HepG2 (cell line): ENCODE results near the gene SALL4. TPM values are rescaled to one million over a fixed set of nuclear protein-coding genes. Genes with fewer than 3 reads are reported as not detected.

ENCODE experiments used
- ARNT2 ChIP-seq: sonication (generic); formaldehyde crosslinking; IDR thresholded peaks from 2 replicates; pipeline ENCODE4 v1.8.0; 2022; ENCODE audit warnings: mild to moderate bottlenecking, low read depth, missing genetic modification reagents, moderate library complexity
- FOSL1 ChIP-seq: sonication (generic); formaldehyde crosslinking; IDR thresholded peaks from 2 replicates; pipeline ENCODE4 v1.9.0; 2021; ENCODE audit warnings: missing genetic modification reagents, borderline replicate concordance
- FOXA3 ChIP-seq: IDR thresholded peaks from 2 replicates; pipeline ENCODE4 v1.6.1; 2016; ENCODE audit warnings: missing genetic modification reagents, missing compliant biosample characterization
- FOXC1 ChIP-seq: sonication (generic); formaldehyde crosslinking; IDR thresholded peaks from 2 replicates; pipeline ENCODE4 v1.8.0; 2022; ENCODE audit warnings: mild to moderate bottlenecking, missing genetic modification reagents, borderline replicate concordance
- HNRNPK ChIP-seq: fragments of 200-400 bp; formaldehyde crosslinking; IDR thresholded peaks from 2 replicates; pipeline ENCODE4 v1.6.1; 2018; ENCODE audit warnings: low read length, low read depth, moderate library complexity, mild to moderate bottlenecking; ENCODE audit not compliant: poor library complexity, severe bottlenecking
- MXI1 ChIP-seq: IDR thresholded peaks from 3 replicates; pipeline ENCODE4 v1.6.1; 2012; ENCODE audit warnings: low read depth, low read length, inconsistent platforms, borderline replicate concordance
- NKX3-1 ChIP-seq: sonication (generic); formaldehyde crosslinking; IDR thresholded peaks from 2 replicates; pipeline ENCODE4 v1.5.0; 2020; ENCODE audit warnings: missing genetic modification reagents
- PHF8 ChIP-seq: sonication (generic); formaldehyde crosslinking; IDR thresholded peaks from 2 replicates; pipeline ENCODE4 v1.5.0; 2020; ENCODE audit warnings: missing genetic modification reagents
- POGK ChIP-seq: sonication (generic); formaldehyde crosslinking; conservative IDR thresholded peaks from 2 replicates; pipeline ENCODE4 v1.8.0; 2022; ENCODE audit warnings: mild to moderate bottlenecking, moderate library complexity, missing genetic modification reagents
- RFXANK ChIP-seq: IDR thresholded peaks from 2 replicates; pipeline ENCODE4 v1.6.1; 2016
- RNF2 ChIP-seq: fragments of 450-650 bp; conservative IDR thresholded peaks from 2 replicates; pipeline ENCODE4 v1.6.1; 2016; ENCODE audit warnings: low read depth
- SMC3 ChIP-seq: IDR thresholded peaks from 2 replicates; pipeline ENCODE4 v1.6.1; 2011; ENCODE audit warnings: low read length, improper control_type of control experiment
- TCF7L2 ChIP-seq: IDR thresholded peaks from 2 replicates; pipeline ENCODE4 v1.6.1; 2011; ENCODE audit warnings: mild to moderate bottlenecking, low read depth, low read length, moderate library complexity
- ZBTB33 ChIP-seq: sonication (generic); formaldehyde crosslinking; IDR thresholded peaks from 2 replicates; pipeline ENCODE4 v1.4.0; 2020; ENCODE audit warnings: missing genetic modification reagents
- ZBTB44 ChIP-seq: sonication (generic); formaldehyde crosslinking; IDR thresholded peaks from 2 replicates; pipeline ENCODE4 v1.4.0; 2020; ENCODE audit warnings: missing genetic modification reagents
- ZNF350 ChIP-seq: sonication (generic); formaldehyde crosslinking; IDR thresholded peaks from 2 replicates; pipeline ENCODE4 v1.4.0; 2020; ENCODE audit warnings: mild to moderate bottlenecking, low read depth, missing genetic modification reagents, borderline replicate concordance
- ZNF800 ChIP-seq: sonication (generic); formaldehyde crosslinking; IDR thresholded peaks from 2 replicates; pipeline ENCODE4 v1.4.0; 2020; ENCODE audit warnings: missing genetic modification reagents
- ZSCAN25 ChIP-seq: sonication (generic); formaldehyde crosslinking; IDR thresholded peaks from 2 replicates; pipeline ENCODE4 v1.8.0; 2022; ENCODE audit warnings: mild to moderate bottlenecking, missing genetic modification reagents
- ZUFSP ChIP-seq: sonication (generic); formaldehyde crosslinking; IDR thresholded peaks from 2 replicates; pipeline ENCODE4 v1.9.0; 2021; ENCODE audit warnings: missing genetic modification reagents, mild to moderate bottlenecking, borderline replicate concordance
- polyA plus RNA-seq, 8 experiments: library from polyadenylated mRNA; depleted of rRNA in 3 of 8; stranded (reverse) in 7 of 8; unstranded in 1 of 8; fragments of >200 nt; fragmentation: Illumina TruSeq in 4 of 8; extraction: Trizol in 4 of 8; gene quantifications; 2 replicates each; pipeline versions ENCODE4 v1.2.1 to v1.2.3, GENCODE V29; 2011 to 2016; ENCODE audit warnings: low read depth in 4 of 8, missing spikeins in 1 of 8, mixed read lengths in 1 of 8; ENCODE audit not compliant: insufficient read depth in 1 of 8
- total RNA-seq, 5 experiments: library from RNA; depleted of rRNA; stranded (reverse); fragments of >200 nt; fragmentation: Illumina TruSeq; extraction: Trizol; gene quantifications; 2 replicates each; pipeline ENCODE4 v1.2.3, GENCODE V29; 2016; ENCODE audit warnings: low read depth in 1 of 5

Gene SALL4
- total and polyA plus RNA-seq, 2 of the 13 experiments (the other 11 are each of a cell fraction or from before 2014, with no cell fraction given): 0.33 to 1.8 TPM

- TF ChIP-seq PHF8 (CRISPR knock-in tag) (peak; percentile 56), MXI1 (no peak), FOSL1 (CRISPR knock-in tag) (no peak), ZBTB33 (CRISPR knock-in tag) (peak; percentile 56), RNF2 (peak; percentile 60; the same call in 1 of the 2 replicates), ZBTB44 (CRISPR knock-in tag) (no peak), ZNF800 (CRISPR knock-in tag) (no peak), RFXANK (CRISPR knock-in tag) (no peak), ZUFSP (CRISPR knock-in tag) (no peak), POGK (CRISPR knock-in tag) (no peak; the same call in 1 of the 2 replicates), HNRNPK (peak; percentile 25), FOXA3 (CRISPR knock-in tag) (peak; percentile 68; the same call in 1 of the 2 replicates), NKX3-1 (no peak), FOXC1 (CRISPR knock-in tag) (peak; percentile 90), ZSCAN25 (CRISPR knock-in tag) (peak; percentile 20; the same call in 1 of the 2 replicates), TCF7L2 (no peak), SMC3 (peak; percentile 55; the same call in 1 of the 2 replicates), ZNF350 (CRISPR knock-in tag) (peak; percentile 93), ARNT2 (CRISPR knock-in tag) (peak; percentile 86)
Measured at GRCh38 chr20:51800060-51800871, 2.1 kb downstream of the SALL4 start (continued).
